ENCODE data around the gene ZNF423.

Gene ZNF423

GRCh38 chr16:49786926-49787557 is 68.9 kb downstream of the ZNF423 start:
- no peak for DNase-seq (ENCODE audit: low read depth in 2 of 2, low spot score in 1 of 2)

- no peak for DNase-seq (ENCODE audit: low read depth in 2 of 2, low spot score in 1 of 2)
Observed at GRCh38 chr16:49785970-49786369, 69.9 kb downstream of the ZNF423 start.

GRCh38 chr16:49782405-49782804 is 73.5 kb downstream of the ZNF423 start:
- DNase-seq (ENCODE audit: low read depth in 2 of 2, low spot score in 1 of 2), result no peak

- DNase-seq (ENCODE audit: low read depth in 2 of 2, low spot score in 1 of 2), result no peak
Observed at GRCh38 chr16:49781401-49781800, 74.5 kb downstream of the ZNF423 start.

GRCh38 chr16:49780433-49780832 is 75.5 kb downstream of the ZNF423 start:
- no peak for DNase-seq (ENCODE audit: low read depth in 2 of 2, low spot score in 1 of 2)

- DNase-seq (ENCODE audit: low read depth in 2 of 2, low spot score in 1 of 2), result no peak
Observed at GRCh38 chr16:49779979-49780378, 75.9 kb downstream of the ZNF423 start.

GRCh38 chr16:49778202-49778930 is 77.5 kb downstream of the ZNF423 start:
- no peak for DNase-seq (ENCODE audit: low read depth in 2 of 2, low spot score in 1 of 2)

- no peak for DNase-seq (ENCODE audit: low read depth in 2 of 2, low spot score in 1 of 2)
Observed at GRCh38 chr16:49776734-49777133, 79.2 kb downstream of the ZNF423 start.

- DNase-seq (ENCODE audit: low read depth in 2 of 2, low spot score in 1 of 2), result no peak
Observed at GRCh38 chr16:49776085-49776595, 79.8 kb downstream of the ZNF423 start.

GRCh38 chr16:49775581-49775980 is 80.3 kb downstream of the ZNF423 start:
- DNase-seq (ENCODE audit: low read depth in 2 of 2, low spot score in 1 of 2), result no peak

GRCh38 chr16:49775018-49775417 is 80.9 kb downstream of the ZNF423 start:
- no peak for DNase-seq (ENCODE audit: low read depth in 2 of 2, low spot score in 1 of 2)

GRCh38 chr16:49773534-49774475 is 82.1 kb downstream of the ZNF423 start:
- no peak for DNase-seq (ENCODE audit: low read depth in 2 of 2, low spot score in 1 of 2)

GRCh38 chr16:49767998-49768397 is 87.9 kb downstream of the ZNF423 start:
- DNase-seq (ENCODE audit: low read depth in 2 of 2, low spot score in 1 of 2), result no peak

GRCh38 chr16:49767414-49767813 is 88.5 kb downstream of the ZNF423 start:
- DNase-seq (ENCODE audit: low read depth in 2 of 2, low spot score in 1 of 2), result no peak

GRCh38 chr16:49766225-49766624 is 89.7 kb downstream of the ZNF423 start:
- no peak for DNase-seq (ENCODE audit: low read depth in 2 of 2, low spot score in 1 of 2)

GRCh38 chr16:49763826-49764225 is 92.1 kb downstream of the ZNF423 start:
- DNase-seq (ENCODE audit: low read depth in 2 of 2, low spot score in 1 of 2), result no peak

GRCh38 chr16:49760815-49761214 is 95.1 kb downstream of the ZNF423 start:
- no peak for DNase-seq (ENCODE audit: low read depth in 2 of 2, low spot score in 1 of 2)

GRCh38 chr16:49757559-49758069 is 98.3 kb downstream of the ZNF423 start:
- DNase-seq (ENCODE audit: low read depth in 2 of 2, low spot score in 1 of 2), result no peak

GRCh38 chr16:49756775-49757558 is 98.9 kb downstream of the ZNF423 start:
- DNase-seq (ENCODE audit: low read depth in 2 of 2, low spot score in 1 of 2), result no peak

GRCh38 chr16:49755716-49756505 is 100.0 kb downstream of the ZNF423 start:
- no peak for DNase-seq (ENCODE audit: low read depth in 2 of 2, low spot score in 1 of 2)
